Upper lobe of left lung (tissue), 4 donors: ENCODE data around the gene ARHGEF2.
A peak's percentile ranks its signal among the peaks of the same experiment; 100 is the strongest.

Experiments used
- EP300 ChIP-seq, 4 donors: sonication (generic); formaldehyde crosslinking; IDR thresholded peaks; one replicate each; pipeline ENCODE4 v1.5.1; 2017; ENCODE audit warnings: antibody characterized with exemption in 4 of 4, control low read depth in 2 of 4
- POLR2A ChIP-seq, 4 donors: fragments of 450-650 bp; IDR thresholded peaks; one replicate each; pipeline ENCODE4 v1.5.1; 2016 to 2017; ENCODE audit warnings: antibody characterized with exemption in 4 of 4, mild to moderate bottlenecking in 2 of 4
- POLR2AphosphoS5 ChIP-seq, 2 donors: sonication (generic); formaldehyde crosslinking; IDR thresholded peaks; one replicate each; pipeline ENCODE4 v1.5.1; 2017; ENCODE audit warnings: antibody characterized with exemption in 2 of 2
- TF ChIP-seq, protein P1 (sequence below), 6 experiments: fragments of 450-650 bp in 4 of 6; fragments of 200-600 bp in 2 of 6; sonication (generic) in 2 of 6; IDR thresholded peaks; one replicate each; pipeline ENCODE4 v1.5.1; 2016 to 2019; ENCODE audit warnings: antibody characterized with exemption in 6 of 6

DNA sequence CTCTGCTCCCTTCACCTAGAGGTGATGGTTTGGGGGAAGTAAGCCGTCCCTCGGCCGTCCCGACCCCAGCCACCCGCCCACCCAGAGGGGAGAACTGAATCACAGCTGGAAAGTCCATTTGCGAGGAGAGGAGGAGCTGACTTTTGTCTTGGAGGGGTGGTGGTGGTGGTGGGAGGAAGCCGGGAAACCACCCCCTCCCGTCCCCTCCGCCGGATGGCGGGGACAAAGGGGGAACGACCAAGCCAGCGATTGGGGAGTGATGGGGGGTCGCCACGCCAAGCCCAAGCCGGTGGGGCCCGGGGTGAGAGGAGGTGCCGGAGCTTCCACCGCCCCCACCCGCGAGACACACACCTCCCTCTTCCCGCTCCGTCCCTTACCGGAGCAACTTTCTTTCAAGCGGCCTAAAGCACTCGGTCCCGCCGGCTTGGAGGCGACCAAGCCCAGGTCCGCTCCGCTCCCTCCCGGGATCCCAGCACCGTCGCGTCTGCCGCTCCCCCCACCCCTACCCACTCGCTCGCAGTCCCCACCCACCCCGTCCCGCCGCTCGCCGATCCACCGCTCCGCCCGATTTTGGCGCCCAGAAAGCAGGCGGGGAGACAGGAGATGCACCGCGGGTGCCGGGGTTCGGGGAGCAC lies 540 bp downstream of the ARHGEF2 start:
- TF ChIP-seq, protein P1, sequence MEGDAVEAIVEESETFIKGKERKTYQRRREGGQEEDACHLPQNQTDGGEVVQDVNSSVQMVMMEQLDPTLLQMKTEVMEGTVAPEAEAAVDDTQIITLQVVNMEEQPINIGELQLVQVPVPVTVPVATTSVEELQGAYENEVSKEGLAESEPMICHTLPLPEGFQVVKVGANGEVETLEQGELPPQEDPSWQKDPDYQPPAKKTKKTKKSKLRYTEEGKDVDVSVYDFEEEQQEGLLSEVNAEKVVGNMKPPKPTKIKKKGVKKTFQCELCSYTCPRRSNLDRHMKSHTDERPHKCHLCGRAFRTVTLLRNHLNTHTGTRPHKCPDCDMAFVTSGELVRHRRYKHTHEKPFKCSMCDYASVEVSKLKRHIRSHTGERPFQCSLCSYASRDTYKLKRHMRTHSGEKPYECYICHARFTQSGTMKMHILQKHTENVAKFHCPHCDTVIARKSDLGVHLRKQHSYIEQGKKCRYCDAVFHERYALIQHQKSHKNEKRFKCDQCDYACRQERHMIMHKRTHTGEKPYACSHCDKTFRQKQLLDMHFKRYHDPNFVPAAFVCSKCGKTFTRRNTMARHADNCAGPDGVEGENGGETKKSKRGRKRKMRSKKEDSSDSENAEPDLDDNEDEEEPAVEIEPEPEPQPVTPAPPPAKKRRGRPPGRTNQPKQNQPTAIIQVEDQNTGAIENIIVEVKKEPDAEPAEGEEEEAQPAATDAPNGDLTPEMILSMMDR (IDR thresholded peaks at IDR 0.05) = no peak
- peak in 1 of 2 donors; percentile 3 for TF ChIP-seq POLR2AphosphoS5 (IDR thresholded peaks at IDR 0.05)
- no peak for TF ChIP-seq POLR2A (IDR thresholded peaks at IDR 0.05)
- no peak for TF ChIP-seq EP300 (IDR thresholded peaks at IDR 0.05)
